ENCODE data around the gene TMEM187. TPM values are rescaled to one million over a fixed set of nuclear protein-coding genes. Genes with fewer than 3 reads are reported as not detected.

The TMEM187 gene
- total RNA-seq, 4 donors from 2014 or later = 3.6 to 6.9 (median 6.1) TPM

DNA sequence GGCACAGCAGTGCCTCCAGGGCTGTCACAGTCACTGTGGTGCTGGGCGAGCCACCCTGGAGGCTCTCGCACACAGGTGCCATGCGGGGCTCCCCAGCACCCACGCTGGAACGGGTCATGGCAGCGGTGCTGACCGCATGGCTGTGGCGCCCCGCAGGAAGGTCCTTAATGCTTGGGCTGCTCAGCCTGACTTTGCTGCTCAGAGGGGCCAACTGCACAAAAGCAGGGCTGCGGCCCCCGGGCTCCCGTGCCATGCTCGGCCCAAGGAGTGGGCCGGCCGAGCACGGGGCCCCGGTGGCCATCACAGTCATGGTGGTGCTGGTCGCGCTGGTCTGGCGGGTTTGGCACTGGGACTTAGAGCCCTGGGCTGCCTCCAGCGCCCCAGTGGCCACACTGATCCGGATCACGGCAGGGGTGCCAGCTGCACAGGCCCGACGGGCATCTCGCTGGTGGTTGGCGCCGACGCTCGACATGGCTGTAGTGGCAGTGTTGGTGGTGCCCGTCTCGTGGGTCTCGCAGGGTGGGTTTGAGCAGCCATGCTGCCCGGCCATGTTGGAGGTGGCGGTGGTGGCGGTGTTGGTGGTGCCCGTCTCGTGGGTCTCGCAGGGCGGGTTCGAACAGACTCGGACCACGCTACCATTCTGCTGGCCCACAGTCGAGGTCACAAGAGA, 17.9 kb upstream of the TMEM187 start:
- peaks cover 22 to 99% (median 86%) of the 10 kb centered on the region in 4 donors for H3K36me3 ChIP-seq
- peak overlapping the region in 3 of 4 donors; percentile 38 to 45 (median 45) for H3K4me3 ChIP-seq
- peak overlapping the region; percentile 82 to 88 (median 85) for H3K27ac ChIP-seq (replicated peaks in 1 of 4)
- DNase-seq (ENCODE audit: extremely low spot score) = no peak
- H3K27me3 ChIP-seq = no peaks in the 10 kb centered on the region
- peaks cover 5 to 60% (median 52%) of the 10 kb centered on the region in 4 donors for H3K4me1 ChIP-seq
- no peak for TF ChIP-seq CTCF (IDR thresholded peaks at IDR 0.05)
- H3K9me3 ChIP-seq = no peaks in the 10 kb centered on the region
- intact Hi-C loops (cut with DNase I) = no loop called here
- 100% methylated on average over 6 of the region's 44 CpGs for WGBS

- intact Hi-C loops (cut with DNase I) = no loop called here
Observed at GRCh38 chrX:153955228-153955732, 17.3 kb upstream of the TMEM187 start.

GRCh38 chrX:153956044-153956907, 16.3 kb upstream of the TMEM187 start:
- no peaks in the 10 kb centered on the region for H3K9me3 ChIP-seq
- peaks cover 19 to 99% (median 86%) of the 10 kb centered on the region in 4 donors for H3K36me3 ChIP-seq
- no peak overlapping the region for H3K4me3 ChIP-seq
- H3K4me1 ChIP-seq = peaks cover 5 to 44% (median 41%) of the 10 kb centered on the region in 4 donors
- intact Hi-C loops (cut with DNase I) = no loop called here
- TF ChIP-seq EP300 (IDR thresholded peaks at IDR 0.05) = no peak
- no peak for TF ChIP-seq POLR2A (IDR thresholded peaks at IDR 0.05; ENCODE audit: low read depth)
- no peak for TF ChIP-seq POLR2AphosphoS5 (IDR thresholded peaks at IDR 0.05)
- no peak for TF ChIP-seq CTCF (IDR thresholded peaks at IDR 0.05)
- 84% methylated on average over 25 of the region's 35 CpGs for WGBS
- DNase-seq (ENCODE audit: extremely low spot score) = no peak
- H3K27me3 ChIP-seq = no peaks in the 10 kb centered on the region
- peak overlapping the region in 3 of 4 donors; percentile 41 to 88 (median 82) for H3K27ac ChIP-seq (replicated peaks in 1 of 4)

More at GRCh38 chrX:153955228-153955732, 17.3 kb upstream of the TMEM187 start:
- Histone ChIP-seq H3K9me3 (no peaks in the 10 kb centered on the region), H3K27me3 (no peaks in the 10 kb centered on the region), H3K36me3 (peaks cover 23 to 99% (median 86%) of the 10 kb centered on the region in 4 donors), H3K27ac (replicated peaks in 1 of 4) (peak overlapping the region in 3 of 4 donors; percentile 82 to 88 (median 84)), H3K4me1 (peaks cover 5 to 54% (median 46%) of the 10 kb centered on the region in 4 donors), H3K4me3 (no peak overlapping the region)
- TF ChIP-seq POLR2A (IDR thresholded peaks at IDR 0.05; ENCODE audit: low read depth) (no peak), EP300 (IDR thresholded peaks at IDR 0.05) (no peak), POLR2AphosphoS5 (IDR thresholded peaks at IDR 0.05) (no peak), CTCF (IDR thresholded peaks at IDR 0.05) (no peak)
- WGBS = 60% methylated on average over 1 of the region's 12 CpGs
- DNase-seq (ENCODE audit: extremely low spot score) = no peak

DNA sequence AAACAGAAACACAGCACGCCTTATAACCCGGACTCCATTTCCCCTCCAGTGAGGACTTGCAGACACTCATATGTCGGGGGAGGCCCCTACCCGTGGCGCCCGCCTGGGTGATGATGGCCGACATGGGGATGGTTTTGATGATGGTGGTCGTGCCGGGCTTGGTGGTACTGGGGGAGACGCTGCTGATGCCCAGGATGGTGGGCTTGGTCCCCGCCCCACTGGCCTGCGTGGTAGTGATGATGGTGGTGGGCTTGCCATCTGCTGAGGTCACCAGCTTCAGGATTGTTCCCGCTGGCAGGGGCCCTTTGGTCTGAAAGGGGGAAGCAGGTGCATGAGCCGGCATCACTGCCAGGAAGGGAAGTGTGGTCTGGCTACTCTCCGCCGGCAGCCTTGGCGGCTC, 15.3 kb upstream of the TMEM187 start:
- TF ChIP-seq POLR2A (IDR thresholded peaks at IDR 0.05; ENCODE audit: low read depth) (no peak), EP300 (IDR thresholded peaks at IDR 0.05) (no peak), POLR2AphosphoS5 (IDR thresholded peaks at IDR 0.05) (no peak), CTCF (IDR thresholded peaks at IDR 0.05) (no peak)

More for the DNA sequence above, 15.3 kb upstream of the TMEM187 start:
- Histone ChIP-seq H3K27me3 (no peaks in the 10 kb centered on the region), H3K36me3 (peaks cover 19 to 99% (median 86%) of the 10 kb centered on the region in 4 donors), H3K4me1 (peaks cover 5 to 36% (median 34%) of the 10 kb centered on the region in 4 donors), H3K9me3 (no peaks in the 10 kb centered on the region), H3K27ac (replicated peaks in 1 of 4) (peak overlapping the region in 3 of 4 donors; percentile 41 to 88 (median 82)), H3K4me3 (no peak overlapping the region)
- DNase-seq (ENCODE audit: extremely low spot score) = no peak
- intact Hi-C loops (cut with DNase I) = no loop called here
- WGBS = 96% methylated on average over 14 of the region's 17 CpGs
